ENCODE measurements around the gene C16orf46. TPM values are rescaled to one million over a fixed set of nuclear protein-coding genes. Genes with fewer than 3 reads are reported as not detected.

Gene C16orf46
- total and polyA plus RNA-seq, 9 of the 15 experiments (the other 6 are each of a cell fraction or from before 2014, with no cell fraction given): 0.10 to 0.98 (median 0.41) TPM; not detected in 1

DNA sequence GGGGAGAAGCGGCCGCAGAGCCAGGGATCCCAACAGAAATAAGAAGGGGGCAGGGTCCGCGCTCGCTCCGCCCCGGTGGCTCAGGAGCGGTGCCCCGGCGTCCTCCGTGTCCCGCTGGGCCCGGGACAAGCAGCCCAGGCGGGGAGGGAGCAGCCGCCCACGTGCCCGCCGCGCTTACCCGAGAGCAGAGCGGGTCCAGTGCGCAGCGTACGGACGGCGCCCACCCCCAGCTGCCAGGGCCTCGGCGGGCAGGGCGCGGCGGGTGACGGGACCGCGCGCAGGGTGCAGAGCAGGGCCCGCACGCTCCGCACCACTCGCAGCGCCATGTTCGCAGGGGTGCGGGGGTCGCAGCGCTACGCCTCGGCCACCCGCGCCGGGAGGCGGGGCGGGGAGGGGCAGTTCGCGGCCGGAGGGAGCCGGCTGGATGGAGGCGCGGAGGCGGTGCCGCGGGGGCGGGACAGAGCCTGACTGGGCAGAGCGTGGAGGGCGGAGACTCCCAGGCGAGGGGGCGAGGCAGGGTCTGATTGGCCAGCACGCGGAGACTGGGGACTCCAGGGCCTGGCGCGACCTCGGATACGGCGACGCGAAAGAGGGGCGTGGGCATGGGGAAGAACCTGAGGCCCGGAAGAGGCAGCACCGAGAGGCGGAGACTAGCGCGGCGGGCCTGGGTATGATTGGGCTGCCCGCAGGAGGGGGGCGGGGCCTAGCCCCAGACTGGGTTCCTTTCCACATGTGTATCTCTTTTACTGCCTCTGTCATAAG, 19.1 kb upstream of the C16orf46 start, which contains the start of gene GCSH:
Gene GCSH, minus strand, starts transcription at position 443 of the 762 bp plus-strand sequence. Its CDS starts 117 bp downstream, at position 326.
- peak within 1 kb of the TSS; percentile 78 for H3K4me2 ChIP-seq (ENCODE audit: insufficient read depth, low read length)
- no peaks in the 10 kb centered on the region for H3K27me3 ChIP-seq (ENCODE audit: control insufficient read depth in 2 of 2, insufficient read depth in 2 of 2, low read length in 2 of 2)
- in situ Hi-C loops (cut with MboI) (no loop called here), intact Hi-C loops (cut with micrococcal nuclease) (loop anchor here (1.0 to 5.0 kb wide), 3 partner anchors 19 to 89 kb away; partner anchors contain the start of genes ATMIN, C16orf46 and CENPN)
- DNase-seq (ENCODE audit: extremely low read depth in 1 of 4, low spot score in 3 of 4): peak; percentile 99 to 100 (median 99)
- peak within 1 kb of the TSS; percentile 92 for H3K27ac ChIP-seq (ENCODE audit: extremely low read depth, low read depth, low read length)
- no TSS peak for BruUV-seq (replicated peaks)
- WGBS (ENCODE audit: insufficient coverage, low coverage, missing lambda C conversion rate): under 1% methylated on average over 61 of the region's 83 CpGs
- peak within 1 kb of the TSS; percentile 94 for H2AFZ ChIP-seq (ENCODE audit: low read depth, low read length)
- POLR2A ChIA-PET: interaction anchor here (1.6 kb wide), 1 partner anchor 77 kb away, joined by 3 read pairs; no protein-coding TSS in a partner anchor
- no peaks in the 10 kb centered on the region for H3K9me1 ChIP-seq (ENCODE audit: control insufficient read depth, insufficient read depth, low read length)
- peak within 1 kb of the TSS; percentile 81 to 97 for H3K9ac ChIP-seq (ENCODE audit: insufficient read depth in 1 of 2, low read depth in 2 of 2, low read length in 2 of 2)
- ATAC-seq: peak; percentile 98
- peaks cover 21 to 26% of the 10 kb centered on the region in 2 experiments for H3K4me1 ChIP-seq (replicated peaks in 1 of 2; ENCODE audit: control insufficient read depth in 2 of 2, insufficient read depth in 2 of 2, low read length in 2 of 2)
- no peaks in the 10 kb centered on the region for H3K9me3 ChIP-seq (replicated peaks; ENCODE audit: control insufficient read depth, insufficient read depth, low read depth, low read length)
- peaks cover 50% of the 10 kb centered on the region for H3K79me2 ChIP-seq (ENCODE audit: control insufficient read depth, insufficient read depth, low read length)
- CTCF ChIA-PET (ENCODE audit: low intra/inter-chr PET ratio): interaction anchor here (0.6 kb wide), 1 partner anchor 61 kb away, joined by 6 read pairs; no protein-coding TSS in a partner anchor
- peak; percentile 97 for FAIRE-seq
- H4K20me1 ChIP-seq (replicated peaks; ENCODE audit: control insufficient read depth, insufficient read depth, low read length): no peaks in the 10 kb centered on the region
- H3K36me3 ChIP-seq (ENCODE audit: control insufficient read depth, insufficient read depth, low read length): peaks cover 25% of the 10 kb centered on the region; the same call in 2 of the 3 replicates
- H3K4me3 ChIP-seq: peak within 1 kb of the TSS; percentile 93
- TF ChIP-seq ZNF589 (CRISPR knock-in tag; IDR thresholded peaks at IDR 0.05; ENCODE audit: low read depth) (no peak), SP1 (CRISPR knock-in tag; IDR thresholded peaks at IDR 0.05) (peak; percentile 81), LEF1 (IDR thresholded peaks at IDR 0.05) (no peak), POLR2A (conservative IDR thresholded peaks at IDR 0.05) (no peak; the same call in none of the 2 replicates), HDAC3 (IDR thresholded peaks at IDR 0.05; ENCODE audit: borderline replicate concordance, partially characterized antibody) (no peak), ZNF398 (CRISPR knock-in tag; IDR thresholded peaks at IDR 0.05) (no peak), CBX3 (IDR thresholded peaks at IDR 0.05; ENCODE audit: borderline replicate concordance in 1 of 2, low read length in 2 of 2) (no peak), FIP1L1 (IDR thresholded peaks at IDR 0.05; ENCODE audit: low read depth, low read length, poor library complexity, severe bottlenecking) (no peak)
- TF ChIP-seq, protein P1, sequence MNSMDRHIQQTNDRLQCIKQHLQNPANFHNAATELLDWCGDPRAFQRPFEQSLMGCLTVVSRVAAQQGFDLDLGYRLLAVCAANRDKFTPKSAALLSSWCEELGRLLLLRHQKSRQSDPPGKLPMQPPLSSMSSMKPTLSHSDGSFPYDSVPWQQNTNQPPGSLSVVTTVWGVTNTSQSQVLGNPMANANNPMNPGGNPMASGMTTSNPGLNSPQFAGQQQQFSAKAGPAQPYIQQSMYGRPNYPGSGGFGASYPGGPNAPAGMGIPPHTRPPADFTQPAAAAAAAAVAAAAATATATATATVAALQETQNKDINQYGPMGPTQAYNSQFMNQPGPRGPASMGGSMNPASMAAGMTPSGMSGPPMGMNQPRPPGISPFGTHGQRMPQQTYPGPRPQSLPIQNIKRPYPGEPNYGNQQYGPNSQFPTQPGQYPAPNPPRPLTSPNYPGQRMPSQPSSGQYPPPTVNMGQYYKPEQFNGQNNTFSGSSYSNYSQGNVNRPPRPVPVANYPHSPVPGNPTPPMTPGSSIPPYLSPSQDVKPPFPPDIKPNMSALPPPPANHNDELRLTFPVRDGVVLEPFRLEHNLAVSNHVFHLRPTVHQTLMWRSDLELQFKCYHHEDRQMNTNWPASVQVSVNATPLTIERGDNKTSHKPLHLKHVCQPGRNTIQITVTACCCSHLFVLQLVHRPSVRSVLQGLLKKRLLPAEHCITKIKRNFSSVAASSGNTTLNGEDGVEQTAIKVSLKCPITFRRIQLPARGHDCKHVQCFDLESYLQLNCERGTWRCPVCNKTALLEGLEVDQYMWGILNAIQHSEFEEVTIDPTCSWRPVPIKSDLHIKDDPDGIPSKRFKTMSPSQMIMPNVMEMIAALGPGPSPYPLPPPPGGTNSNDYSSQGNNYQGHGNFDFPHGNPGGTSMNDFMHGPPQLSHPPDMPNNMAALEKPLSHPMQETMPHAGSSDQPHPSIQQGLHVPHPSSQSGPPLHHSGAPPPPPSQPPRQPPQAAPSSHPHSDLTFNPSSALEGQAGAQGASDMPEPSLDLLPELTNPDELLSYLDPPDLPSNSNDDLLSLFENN (IDR thresholded peaks at IDR 0.05; ENCODE audit: low read depth in 2 of 2, low read length in 2 of 2): no peak
- TF ChIP-seq, protein P2, sequence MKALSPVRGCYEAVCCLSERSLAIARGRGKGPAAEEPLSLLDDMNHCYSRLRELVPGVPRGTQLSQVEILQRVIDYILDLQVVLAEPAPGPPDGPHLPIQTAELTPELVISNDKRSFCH (CRISPR knock-in tag; IDR thresholded peaks at IDR 0.05): no peak
- TF ChIP-seq, protein P2 (tag; IDR thresholded peaks at IDR 0.05): no peak; the same call in 1 of the 2 replicates
- TF ChIP-seq, protein P3, sequence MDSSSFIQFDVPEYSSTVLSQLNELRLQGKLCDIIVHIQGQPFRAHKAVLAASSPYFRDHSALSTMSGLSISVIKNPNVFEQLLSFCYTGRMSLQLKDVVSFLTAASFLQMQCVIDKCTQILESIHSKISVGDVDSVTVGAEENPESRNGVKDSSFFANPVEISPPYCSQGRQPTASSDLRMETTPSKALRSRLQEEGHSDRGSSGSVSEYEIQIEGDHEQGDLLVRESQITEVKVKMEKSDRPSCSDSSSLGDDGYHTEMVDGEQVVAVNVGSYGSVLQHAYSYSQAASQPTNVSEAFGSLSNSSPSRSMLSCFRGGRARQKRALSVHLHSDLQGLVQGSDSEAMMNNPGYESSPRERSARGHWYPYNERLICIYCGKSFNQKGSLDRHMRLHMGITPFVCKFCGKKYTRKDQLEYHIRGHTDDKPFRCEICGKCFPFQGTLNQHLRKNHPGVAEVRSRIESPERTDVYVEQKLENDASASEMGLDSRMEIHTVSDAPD (CRISPR knock-in tag; IDR thresholded peaks at IDR 0.05): no peak
- TF ChIP-seq, protein P4, sequence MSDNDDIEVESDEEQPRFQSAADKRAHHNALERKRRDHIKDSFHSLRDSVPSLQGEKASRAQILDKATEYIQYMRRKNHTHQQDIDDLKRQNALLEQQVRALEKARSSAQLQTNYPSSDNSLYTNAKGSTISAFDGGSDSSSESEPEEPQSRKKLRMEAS (CRISPR knock-in tag; IDR thresholded peaks at IDR 0.05): peak; percentile 86
